Activated T-helper 2 cell treated with anti-CD3 and anti-CD28 coated beads, Interferon-gamma antibody, Interleukin-2, Interleukin-4, amounts not matched to agents 10 μg/mL and 5 μg/mL and 100 μg/mL, durations not matched to agents 14 hours and 24 hours and 36 hours (primary cell): ENCODE data around the gene KYAT1. TPM values are rescaled to one million over a fixed set of nuclear protein-coding genes. Genes with fewer than 3 reads are reported as not detected.
"Not testable (repeated sequence)": the region's sequence is repeated elsewhere in the genome, so short reads cannot be mapped to it uniquely, and the experiment has no call there.

Experiments used
- DNase-seq: peaks from one replicate; pipeline ENCODE4 v3.0.0; 2021; ENCODE audit warnings: low spot score
- H3K27ac Mint-ChIP-seq: one replicate; pipeline ENCODE4 v1.8.0; 2021; ENCODE audit warnings: mixed read lengths
- H3K27me3 Mint-ChIP-seq: one replicate; pipeline ENCODE4 v1.8.0; 2021; ENCODE audit warnings: low read depth, mixed read lengths
- H3K36me3 Mint-ChIP-seq: one replicate; pipeline ENCODE4 v1.8.0; 2021; ENCODE audit warnings: low read depth, mixed read lengths
- H3K4me1 Mint-ChIP-seq: one replicate; pipeline ENCODE4 v1.8.0; 2021; ENCODE audit warnings: low read depth, mixed read lengths
- H3K4me3 Mint-ChIP-seq: one replicate; pipeline ENCODE4 v1.8.0; 2021; ENCODE audit warnings: low read depth, mild to moderate bottlenecking, moderate library complexity, mixed read lengths
- H3K9me3 Mint-ChIP-seq: one replicate; pipeline ENCODE4 v1.8.0; 2021; ENCODE audit warnings: mixed read lengths
- intact Hi-C: fragments of 100-400 bp; cut with micrococcal nuclease; formaldehyde crosslinking; loops from one replicate; pipeline ENCODE4 v1.15.1; 2023
- total RNA-seq: library from RNA; stranded (reverse); gene quantifications from 2 replicates; pipeline ENCODE4 v1.2.3, GENCODE V29; 2022

The KYAT1 gene
- total RNA-seq, 1 donor from 2014 or later: 14.0 TPM

- H3K27me3 Mint-ChIP-seq: no peaks in the 10 kb centered on the region
- H3K4me3 Mint-ChIP-seq: no peak overlapping the region
- no peaks in the 10 kb centered on the region for H3K9me3 Mint-ChIP-seq
- H3K36me3 Mint-ChIP-seq: no peaks in the 10 kb centered on the region
- intact Hi-C loops: no loop called here
- no peak for DNase-seq
- peaks cover 4% of the 10 kb centered on the region for H3K4me1 Mint-ChIP-seq
- H3K27ac Mint-ChIP-seq: no peak overlapping the region
Observed at GRCh38 chr9:128861501-128861900, 20.2 kb downstream of the KYAT1 start.

GRCh38 chr9:128860937-128861336 is 20.8 kb downstream of the KYAT1 start:
- no peaks in the 10 kb centered on the region for H3K9me3 Mint-ChIP-seq
- intact Hi-C loops: no loop called here
- peaks cover 4% of the 10 kb centered on the region for H3K4me1 Mint-ChIP-seq
- H3K4me3 Mint-ChIP-seq: no peak overlapping the region
- no peak for DNase-seq
- no peaks in the 10 kb centered on the region for H3K36me3 Mint-ChIP-seq
- no peak overlapping the region for H3K27ac Mint-ChIP-seq
- H3K27me3 Mint-ChIP-seq: no peaks in the 10 kb centered on the region

- H3K4me3 Mint-ChIP-seq, H3K27me3 Mint-ChIP-seq, DNase-seq, H3K36me3 Mint-ChIP-seq, H3K27ac Mint-ChIP-seq, intact Hi-C loops, H3K4me1 Mint-ChIP-seq, H3K9me3 Mint-ChIP-seq: not testable (repeated sequence)
Observed at GRCh38 chr9:128858476-128858875, 23.3 kb downstream of the KYAT1 start.

- H3K4me3 Mint-ChIP-seq, DNase-seq, H3K4me1 Mint-ChIP-seq, H3K27me3 Mint-ChIP-seq, intact Hi-C loops, H3K27ac Mint-ChIP-seq: not testable (repeated sequence)
- Mint-ChIP-seq H3K36me3 (peaks cover 17% of the 10 kb centered on the region), H3K9me3 (peaks cover 16% of the 10 kb centered on the region)
Observed at GRCh38 chr9:128854454-128854853, 27.3 kb downstream of the KYAT1 start.

- H3K27ac Mint-ChIP-seq, intact Hi-C loops, H3K27me3 Mint-ChIP-seq, H3K4me1 Mint-ChIP-seq, DNase-seq, H3K4me3 Mint-ChIP-seq: not testable (repeated sequence)
- Mint-ChIP-seq H3K9me3 (peaks cover 24% of the 10 kb centered on the region), H3K36me3 (peaks cover 24% of the 10 kb centered on the region)
Observed at GRCh38 chr9:128852646-128853045, 29.1 kb downstream of the KYAT1 start.

GRCh38 chr9:128851779-128852600 is 29.8 kb downstream of the KYAT1 start:
- H3K27me3 Mint-ChIP-seq, H3K27ac Mint-ChIP-seq, H3K4me1 Mint-ChIP-seq, H3K4me3 Mint-ChIP-seq, intact Hi-C loops, DNase-seq: not testable (repeated sequence)
- Mint-ChIP-seq H3K9me3 (peaks cover 26% of the 10 kb centered on the region), H3K36me3 (peaks cover 26% of the 10 kb centered on the region)

- intact Hi-C loops, H3K27ac Mint-ChIP-seq: not testable (repeated sequence)
Observed at GRCh38 chr9:128851024-128851423, 30.7 kb downstream of the KYAT1 start.

GRCh38 chr9:128847803-128848202 is 33.9 kb downstream of the KYAT1 start:
- Mint-ChIP-seq H3K27me3 (no peaks in the 10 kb centered on the region), H3K36me3 (peaks cover 26% of the 10 kb centered on the region), H3K4me1 (no peaks in the 10 kb centered on the region), H3K9me3 (peaks cover 26% of the 10 kb centered on the region), H3K27ac (no peak overlapping the region), H3K4me3 (no peak overlapping the region)
- intact Hi-C loops: no loop called here
- DNase-seq: no peak

More at GRCh38 chr9:128851024-128851423, 30.7 kb downstream of the KYAT1 start:
- not testable (repeated sequence) for DNase-seq, H3K4me1 Mint-ChIP-seq, H3K4me3 Mint-ChIP-seq, H3K27me3 Mint-ChIP-seq
- Mint-ChIP-seq H3K36me3 (peaks cover 26% of the 10 kb centered on the region), H3K9me3 (peaks cover 26% of the 10 kb centered on the region)

- intact Hi-C loops: no loop called here
- H3K27ac Mint-ChIP-seq: no peak overlapping the region
- no peaks in the 10 kb centered on the region for H3K27me3 Mint-ChIP-seq
- no peak overlapping the region for H3K4me3 Mint-ChIP-seq
- no peaks in the 10 kb centered on the region for H3K4me1 Mint-ChIP-seq
- H3K36me3 Mint-ChIP-seq: peaks cover 26% of the 10 kb centered on the region
- no peak for DNase-seq
- peaks cover 26% of the 10 kb centered on the region for H3K9me3 Mint-ChIP-seq
Observed at GRCh38 chr9:128846680-128847030, 35.1 kb downstream of the KYAT1 start.

GRCh38 chr9:128845186-128845931 is 36.4 kb downstream of the KYAT1 start:
- Mint-ChIP-seq H3K27ac (no peak overlapping the region), H3K4me3 (no peak overlapping the region), H3K27me3 (no peaks in the 10 kb centered on the region), H3K9me3 (peaks cover 13% of the 10 kb centered on the region), H3K36me3 (peaks cover 14% of the 10 kb centered on the region), H3K4me1 (no peaks in the 10 kb centered on the region)
- DNase-seq: no peak
- intact Hi-C loops: no loop called here

- H3K27ac Mint-ChIP-seq, intact Hi-C loops, H3K4me3 Mint-ChIP-seq, H3K27me3 Mint-ChIP-seq, H3K9me3 Mint-ChIP-seq, DNase-seq, H3K4me1 Mint-ChIP-seq, H3K36me3 Mint-ChIP-seq: not testable (repeated sequence)
Observed at GRCh38 chr9:128843171-128843570, 38.6 kb downstream of the KYAT1 start.

- DNase-seq: no peak
- intact Hi-C loops: no loop called here
- H3K27ac Mint-ChIP-seq: no peak overlapping the region
- no peaks in the 10 kb centered on the region for H3K4me1 Mint-ChIP-seq
- no peaks in the 10 kb centered on the region for H3K27me3 Mint-ChIP-seq
- H3K36me3 Mint-ChIP-seq: peaks cover 4% of the 10 kb centered on the region
- no peak overlapping the region for H3K4me3 Mint-ChIP-seq
- no peaks in the 10 kb centered on the region for H3K9me3 Mint-ChIP-seq
Observed at GRCh38 chr9:128841694-128842492, 39.9 kb downstream of the KYAT1 start.
